Measurements from ENCODE around the gene FAM136A. TPM values are rescaled to one million over a fixed set of nuclear protein-coding genes. Genes with fewer than 3 reads are reported as not detected.
A peak's percentile ranks its signal among the peaks of the same experiment; 100 is the strongest.

The FAM136A gene
- polyA plus RNA-seq (2013, experiment 1 of 2): 91.7 TPM
- polyA plus RNA-seq (2013, experiment 2 of 2): 78.6 TPM

GRCh38 chr2:70301344-70302194, at the start of gene FAM136A:
TSS of gene FAM136A (minus strand) at chr2:70302067. CDS start at chr2:70302011, 56 bp downstream.
- Histone ChIP-seq H3K9ac (ENCODE audit: low read depth, low read length) (peak within 1 kb of the TSS; percentile 95), H3K9me3 (ENCODE audit: insufficient read depth, low read depth, low read length) (peaks cover 3% of the 10 kb centered on the region; the same call in 1 of the 2 replicates), H3K27ac (ENCODE audit: low read depth, low read length) (peak within 1 kb of the TSS; percentile 83), H3K4me3 (ENCODE audit: low read length) (peak within 1 kb of the TSS; percentile 80), H3K4me1 (ENCODE audit: insufficient read depth, low read length) (peaks cover 12% of the 10 kb centered on the region), H3K27me3 (ENCODE audit: insufficient read depth, low read length) (no peaks in the 10 kb centered on the region), H3K36me3 (ENCODE audit: insufficient read depth, low read length) (peaks cover 39% of the 10 kb centered on the region)
- WGBS: under 1% methylated on average over 79 of the region's 79 CpGs

DNA sequence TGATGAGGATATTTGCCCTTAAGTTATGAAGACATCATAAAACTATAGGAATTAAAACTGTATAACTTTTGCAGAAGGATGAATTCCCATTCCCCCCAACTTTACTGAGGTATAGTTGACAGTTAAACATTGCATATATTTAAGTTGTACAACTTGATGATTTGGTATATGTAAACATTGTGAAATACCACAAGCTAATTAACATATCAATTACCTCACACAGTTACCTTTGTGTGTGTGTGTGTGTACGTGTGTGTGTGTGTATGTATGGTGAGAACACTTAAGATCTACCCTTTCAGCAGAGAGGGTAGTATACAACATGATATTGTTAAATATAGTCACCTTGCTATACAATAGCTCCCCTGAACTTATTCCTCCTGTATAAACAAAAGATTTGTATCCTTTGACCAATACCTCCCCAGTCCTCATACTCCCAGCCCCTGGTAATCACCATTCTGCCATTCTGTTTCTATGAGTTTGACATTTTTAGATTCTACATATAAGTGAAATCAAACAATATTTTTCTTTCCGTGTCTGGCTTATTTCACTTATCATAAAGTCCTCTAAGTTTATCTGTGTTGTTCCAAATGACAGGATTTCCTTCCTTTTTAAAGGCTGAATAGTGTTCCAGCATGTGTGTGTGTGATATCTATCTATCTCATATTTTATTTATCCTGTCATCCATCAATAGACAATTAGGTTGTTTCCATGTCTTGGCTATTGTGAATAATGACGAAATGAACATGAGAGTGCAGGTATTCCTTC, 48.2 kb upstream of the FAM136A start:
- 100% methylated on average over 1 of the region's 3 CpGs for WGBS
- no peak overlapping the region for H3K9ac ChIP-seq (ENCODE audit: low read depth, low read length)
- H3K27ac ChIP-seq (ENCODE audit: low read depth, low read length): no peak overlapping the region
- H3K4me1 ChIP-seq (ENCODE audit: insufficient read depth, low read length): no peaks in the 10 kb centered on the region
- peaks cover 5% of the 10 kb centered on the region; the same call in 1 of the 2 replicates for H3K27me3 ChIP-seq (ENCODE audit: insufficient read depth, low read length)
- no peaks in the 10 kb centered on the region for H3K36me3 ChIP-seq (ENCODE audit: insufficient read depth, low read length)
- H3K4me3 ChIP-seq (ENCODE audit: low read length): no peak overlapping the region
- H3K9me3 ChIP-seq (ENCODE audit: insufficient read depth, low read depth, low read length): no peaks in the 10 kb centered on the region

- Histone ChIP-seq H3K9ac (ENCODE audit: low read depth, low read length) (no peak overlapping the region), H3K4me3 (ENCODE audit: low read length) (no peak overlapping the region), H3K4me1 (ENCODE audit: insufficient read depth, low read length) (no peaks in the 10 kb centered on the region), H3K27me3 (ENCODE audit: insufficient read depth, low read length) (peaks cover 12% of the 10 kb centered on the region), H3K9me3 (ENCODE audit: insufficient read depth, low read depth, low read length) (no peaks in the 10 kb centered on the region), H3K27ac (ENCODE audit: low read depth, low read length) (no peak overlapping the region), H3K36me3 (ENCODE audit: insufficient read depth, low read length) (no peaks in the 10 kb centered on the region)
- WGBS: 82% methylated on average over 1 of the region's 1 CpG
Measured at GRCh38 chr2:70347831-70348230, 46.0 kb upstream of the FAM136A start.

DNA sequence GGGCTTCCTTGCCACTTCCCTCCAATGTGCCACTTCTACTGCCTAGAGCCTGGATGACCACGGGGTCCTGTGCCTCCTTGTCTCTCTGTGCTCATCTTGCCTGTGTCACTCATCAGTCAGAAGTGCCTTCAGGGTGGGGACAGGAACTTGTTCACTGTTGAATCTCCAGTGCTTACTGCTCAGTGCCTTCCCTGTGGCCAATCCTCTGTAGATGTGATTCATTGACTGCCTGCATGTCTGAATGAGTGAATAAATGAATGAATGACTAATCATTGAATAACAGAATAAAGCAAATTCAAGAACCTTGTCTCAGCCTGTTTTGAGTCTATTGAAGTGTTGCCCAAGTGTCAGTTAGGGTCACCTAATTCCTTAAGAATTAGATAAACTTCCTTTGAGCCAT, 42.3 kb upstream of the FAM136A start:
- Histone ChIP-seq H3K4me3 (ENCODE audit: low read length) (no peak overlapping the region), H3K9me3 (ENCODE audit: insufficient read depth, low read depth, low read length) (no peaks in the 10 kb centered on the region), H3K27ac (ENCODE audit: low read depth, low read length) (no peak overlapping the region), H3K4me1 (ENCODE audit: insufficient read depth, low read length) (no peaks in the 10 kb centered on the region), H3K27me3 (ENCODE audit: insufficient read depth, low read length) (peaks cover 14% of the 10 kb centered on the region), H3K36me3 (ENCODE audit: insufficient read depth, low read length) (no peaks in the 10 kb centered on the region), H3K9ac (ENCODE audit: low read depth, low read length) (no peak overlapping the region)
- WGBS: 57% methylated on average over 1 of the region's 1 CpG

- no peak overlapping the region for H3K9ac ChIP-seq (ENCODE audit: low read depth, low read length)
Measured at GRCh38 chr2:70341477-70341765, 39.6 kb upstream of the FAM136A start.

GRCh38 chr2:70340761-70341476, 39.1 kb upstream of the FAM136A start:
- Histone ChIP-seq H3K36me3 (ENCODE audit: insufficient read depth, low read length) (no peaks in the 10 kb centered on the region), H3K9ac (ENCODE audit: low read depth, low read length) (no peak overlapping the region), H3K9me3 (ENCODE audit: insufficient read depth, low read depth, low read length) (no peaks in the 10 kb centered on the region), H3K4me1 (ENCODE audit: insufficient read depth, low read length) (no peaks in the 10 kb centered on the region), H3K27me3 (ENCODE audit: insufficient read depth, low read length) (peaks cover 9% of the 10 kb centered on the region), H3K4me3 (ENCODE audit: low read length) (no peak overlapping the region), H3K27ac (ENCODE audit: low read depth, low read length) (no peak overlapping the region)
- 25% methylated on average over 7 of the region's 7 CpGs for WGBS

More at GRCh38 chr2:70341477-70341765, 39.6 kb upstream of the FAM136A start:
- Histone ChIP-seq H3K27me3 (ENCODE audit: insufficient read depth, low read length) (peaks cover 10% of the 10 kb centered on the region), H3K4me3 (ENCODE audit: low read length) (no peak overlapping the region), H3K4me1 (ENCODE audit: insufficient read depth, low read length) (no peaks in the 10 kb centered on the region), H3K36me3 (ENCODE audit: insufficient read depth, low read length) (no peaks in the 10 kb centered on the region), H3K9me3 (ENCODE audit: insufficient read depth, low read depth, low read length) (no peaks in the 10 kb centered on the region), H3K27ac (ENCODE audit: low read depth, low read length) (no peak overlapping the region)

DNA sequence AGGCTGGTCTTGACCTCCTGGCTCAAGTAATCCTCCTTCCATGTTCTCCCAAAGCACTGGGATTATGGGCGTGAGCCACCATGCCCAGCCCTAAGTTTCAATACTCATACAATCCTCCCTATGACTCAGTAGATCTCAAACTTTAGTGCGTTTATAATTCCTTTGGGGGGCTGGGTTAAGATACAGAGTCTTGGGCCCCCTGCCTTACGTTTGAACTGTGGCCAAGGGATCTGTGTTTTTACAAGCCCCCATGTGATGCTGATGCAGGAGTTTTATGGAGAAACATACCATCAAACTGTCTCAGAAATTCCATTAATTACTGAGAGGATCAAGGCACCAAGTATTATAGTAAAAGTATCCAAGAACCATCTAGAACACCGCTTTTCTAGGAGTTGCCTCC, 38.2 kb upstream of the FAM136A start:
- Histone ChIP-seq H3K9me3 (ENCODE audit: insufficient read depth, low read depth, low read length) (no peaks in the 10 kb centered on the region), H3K27ac (ENCODE audit: low read depth, low read length) (no peak overlapping the region), H3K9ac (ENCODE audit: low read depth, low read length) (no peak overlapping the region), H3K4me3 (ENCODE audit: low read length) (no peak overlapping the region), H3K36me3 (ENCODE audit: insufficient read depth, low read length) (no peaks in the 10 kb centered on the region), H3K27me3 (ENCODE audit: insufficient read depth, low read length) (peaks cover 9% of the 10 kb centered on the region), H3K4me1 (ENCODE audit: insufficient read depth, low read length) (no peaks in the 10 kb centered on the region)
- 84% methylated on average over 4 of the region's 4 CpGs for WGBS

DNA sequence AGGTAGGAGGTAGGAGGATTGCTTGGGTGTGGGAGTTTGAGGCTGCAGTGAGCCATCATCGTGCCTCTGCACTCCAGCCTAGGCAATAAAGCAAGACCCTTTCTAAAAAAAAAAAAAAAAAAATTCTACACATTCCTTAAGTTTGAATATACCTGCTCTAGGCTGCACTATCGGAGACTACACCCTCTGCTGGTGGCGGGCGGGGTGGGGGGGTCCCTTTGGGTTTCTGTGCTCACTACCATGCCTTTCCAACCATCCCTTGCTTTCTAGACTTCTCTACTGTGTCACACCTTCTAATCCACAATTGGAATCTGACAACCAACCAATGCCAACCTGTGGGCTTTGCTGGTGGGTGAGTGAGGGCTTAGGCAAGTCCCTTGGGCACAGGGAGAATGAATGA, 34.7 kb upstream of the FAM136A start:
- Histone ChIP-seq H3K9me3 (ENCODE audit: insufficient read depth, low read depth, low read length) (no peaks in the 10 kb centered on the region), H3K4me1 (ENCODE audit: insufficient read depth, low read length) (no peaks in the 10 kb centered on the region), H3K9ac (ENCODE audit: low read depth, low read length) (no peak overlapping the region), H3K36me3 (ENCODE audit: insufficient read depth, low read length) (no peaks in the 10 kb centered on the region), H3K27ac (ENCODE audit: low read depth, low read length) (no peak overlapping the region), H3K4me3 (ENCODE audit: low read length) (no peak overlapping the region), H3K27me3 (ENCODE audit: insufficient read depth, low read length) (no peaks in the 10 kb centered on the region)
- WGBS: 96% methylated on average over 4 of the region's 4 CpGs

DNA sequence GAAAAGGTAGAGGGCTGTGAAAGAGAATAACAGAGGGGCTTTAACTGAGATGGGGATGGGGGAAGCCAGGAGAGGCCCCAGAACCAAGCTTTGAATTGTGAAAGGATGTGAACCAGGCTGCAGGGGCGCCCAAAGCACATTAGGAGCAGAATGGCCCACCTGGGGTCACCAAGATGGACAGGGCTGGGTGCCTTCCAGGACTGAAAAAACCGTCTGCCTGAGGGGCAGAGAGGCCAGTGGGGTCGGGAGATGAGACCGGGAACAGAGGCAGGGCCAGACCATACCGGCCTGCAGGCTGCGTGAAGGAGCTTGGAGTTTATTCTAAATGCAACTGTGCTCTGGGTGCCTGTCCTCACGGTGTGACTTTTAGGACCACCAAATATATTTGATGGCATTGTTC, 29.1 kb upstream of the FAM136A start:
- H3K27me3 ChIP-seq (ENCODE audit: insufficient read depth, low read length): no peaks in the 10 kb centered on the region; the same call in 1 of the 2 replicates
- H3K4me1 ChIP-seq (ENCODE audit: insufficient read depth, low read length): no peaks in the 10 kb centered on the region
- WGBS: 79% methylated on average over 7 of the region's 7 CpGs
- H3K27ac ChIP-seq (ENCODE audit: low read depth, low read length): no peak overlapping the region
- no peak overlapping the region for H3K4me3 ChIP-seq (ENCODE audit: low read length)
- no peak overlapping the region for H3K9ac ChIP-seq (ENCODE audit: low read depth, low read length)
- no peaks in the 10 kb centered on the region for H3K36me3 ChIP-seq (ENCODE audit: insufficient read depth, low read length)
- H3K9me3 ChIP-seq (ENCODE audit: insufficient read depth, low read depth, low read length): no peaks in the 10 kb centered on the region

- Histone ChIP-seq H3K36me3 (ENCODE audit: insufficient read depth, low read length) (no peaks in the 10 kb centered on the region), H3K27ac (ENCODE audit: low read depth, low read length) (no peak overlapping the region), H3K9ac (ENCODE audit: low read depth, low read length) (no peak overlapping the region), H3K4me1 (ENCODE audit: insufficient read depth, low read length) (no peaks in the 10 kb centered on the region), H3K4me3 (ENCODE audit: low read length) (no peak overlapping the region), H3K9me3 (ENCODE audit: insufficient read depth, low read depth, low read length) (no peaks in the 10 kb centered on the region), H3K27me3 (ENCODE audit: insufficient read depth, low read length) (no peaks in the 10 kb centered on the region; the same call in 1 of the 2 replicates)
- 73% methylated on average over 3 of the region's 3 CpGs for WGBS
Measured at GRCh38 chr2:70330476-70330875, 28.6 kb upstream of the FAM136A start.

All from HUES64 (cell line).